Body of pancreas (tissue), 4 donors: ENCODE data around the gene QKI. TPM values are rescaled to one million over a fixed set of nuclear protein-coding genes. Genes with fewer than 3 reads are reported as not detected.

Experiments used
- ATAC-seq: fragments of 150-250 bp; one replicate; pipeline ENCODE4 v1.9.1; 2016
- DNase-seq, 4 donors: peaks; one replicate each; pipeline ENCODE4 v3.0.0-alpha.2; 2019
- H3K27ac ChIP-seq, 4 donors: fragments of 200-600 bp; sonication (generic); 1 replicate in 3 of 4; 2 replicates in 1 of 4; pipeline versions ENCODE4 v1.5.1 to v1.6.1; 2016 to 2019; ENCODE audit warnings: mild to moderate bottlenecking in 1 of 4, mixed read lengths in 1 of 4, moderate library complexity in 1 of 4
- H3K27me3 ChIP-seq, 2 donors: fragments of 200-600 bp; sonication (generic); one replicate each; pipeline ENCODE4 v1.6.0; 2016; ENCODE audit warnings: mild to moderate bottlenecking in 1 of 2
- H3K36me3 ChIP-seq, 2 donors: fragments of 200-600 bp; sonication (generic); replicated peaks in 1 of 2; 2 replicates each; pipeline ENCODE4 v1.5.1; 2016; ENCODE audit warnings: low read depth in 2 of 2; ENCODE audit not compliant: insufficient read depth in 1 of 2
- H3K4me1 ChIP-seq: fragments of 200-600 bp; sonication (generic); one replicate; pipeline ENCODE4 v1.6.0; 2016
- H3K4me3 ChIP-seq, 2 donors: fragments of 200-600 bp; sonication (generic); 1 replicate in 1 of 2; 2 replicates in 1 of 2; pipeline ENCODE4 v1.5.1; 2016 to 2019
- H3K9me3 ChIP-seq, 3 donors: fragments of 200-600 bp; sonication (generic); 1 replicate in 2 of 3; 2 replicates in 1 of 3; pipeline ENCODE4 v1.5.1; 2016
- POLR2A ChIP-seq, 3 donors: fragments of 450-650 bp; IDR thresholded peaks; one replicate each; pipeline ENCODE4 v1.6.1; 2016; ENCODE audit warnings: antibody characterized with exemption in 3 of 3, mild to moderate bottlenecking in 2 of 3
- WGBS, 2 donors: methylation state at CpG; one replicate each; pipeline ENCODE4 v1.1.5; 2017; 5-methylcytosine and 5-hydroxymethylcytosine counted together
- intact Hi-C: fragments of 100-400 bp; cut with DNase I; formaldehyde crosslinking; loops from one replicate; pipeline ENCODE4 v1.15.1; 2023
- total RNA-seq, 2 donors: library from RNA; depleted of rRNA; stranded (reverse); fragments of >200 nt; gene quantifications; one replicate each; pipeline ENCODE4 v1.1.0, GENCODE V29; 2016
- TF ChIP-seq, protein P1 (sequence below), 7 experiments: fragments of 450-650 bp in 4 of 7; fragments of 200-600 bp in 3 of 7; sonication (generic) in 3 of 7; IDR thresholded peaks; one replicate each; pipeline ENCODE4 v1.5.1; 2016 to 2019; ENCODE audit warnings: antibody characterized with exemption in 7 of 7

QKI gene
- total RNA-seq, 2 donors from 2014 or later: 60.4 to 61.3 TPM

DNA sequence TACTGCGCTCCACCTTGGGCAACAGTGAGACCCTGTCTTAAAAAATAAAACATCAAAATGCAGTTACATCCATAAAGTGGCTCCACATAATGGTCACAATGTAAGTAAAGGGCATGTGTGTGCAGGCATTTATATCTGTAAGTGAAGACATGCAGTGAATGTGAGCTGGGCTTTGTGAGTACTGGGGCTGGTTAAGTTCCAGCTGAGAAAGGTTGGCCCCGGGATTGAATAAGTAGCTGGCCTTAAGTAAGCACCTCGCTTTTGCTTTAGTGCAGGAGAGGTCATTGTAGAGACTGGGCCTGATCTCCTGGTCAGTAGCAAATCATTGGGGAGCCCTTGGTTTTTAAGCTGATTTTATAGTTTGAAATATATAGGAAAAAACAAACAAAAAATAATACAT, 8.0 kb downstream of the QKI start:
- ATAC-seq (no peak), DNase-seq (no peak)
- H3K4me1 ChIP-seq: peaks cover 67% of the 10 kb centered on the region
- H3K9me3 ChIP-seq: no peaks in the 10 kb centered on the region
- no peaks in the 10 kb centered on the region for H3K36me3 ChIP-seq
- no peak overlapping the region for H3K4me3 ChIP-seq
- intact Hi-C loops: no loop called here
- peak overlapping the region in 1 of 4 donors; percentile 4 for H3K27ac ChIP-seq
- no peaks in the 10 kb centered on the region for H3K27me3 ChIP-seq
- 81 to 85% methylated on average over 3 of the region's 3 CpGs for WGBS, 2 donors
- TF ChIP-seq POLR2A (IDR thresholded peaks at IDR 0.05): no peak

DNA sequence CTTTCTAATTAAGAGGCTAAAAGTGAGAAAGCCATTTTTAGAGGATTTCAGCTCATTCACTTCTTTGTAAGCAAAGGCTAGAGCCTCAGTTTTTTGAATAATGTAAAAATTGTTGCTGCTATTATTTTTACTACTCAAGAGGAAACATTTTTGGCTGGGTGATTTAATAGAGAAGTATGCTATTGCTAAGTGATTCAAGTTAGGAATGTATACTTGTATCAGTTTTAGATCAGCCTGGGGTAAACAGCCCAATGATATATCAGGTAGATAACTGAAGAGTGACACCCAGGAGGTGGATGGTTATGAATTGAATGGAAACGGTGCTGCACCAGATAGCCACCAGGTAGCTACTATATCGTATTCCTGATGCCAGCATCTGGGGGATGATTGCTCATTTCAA, 9.2 kb downstream of the QKI start:
- no peak overlapping the region for H3K27ac ChIP-seq
- peaks cover 71% of the 10 kb centered on the region for H3K4me1 ChIP-seq
- no peak overlapping the region for H3K4me3 ChIP-seq
- WGBS, 2 donors: 60 to 69% methylated on average over 2 of the region's 2 CpGs
- no peaks in the 10 kb centered on the region for H3K27me3 ChIP-seq
- intact Hi-C loops: no loop called here
- H3K36me3 ChIP-seq: no peaks in the 10 kb centered on the region
- ATAC-seq (no peak), DNase-seq (no peak)
- no peak for TF ChIP-seq POLR2A (IDR thresholded peaks at IDR 0.05)
- TF ChIP-seq, protein P1, sequence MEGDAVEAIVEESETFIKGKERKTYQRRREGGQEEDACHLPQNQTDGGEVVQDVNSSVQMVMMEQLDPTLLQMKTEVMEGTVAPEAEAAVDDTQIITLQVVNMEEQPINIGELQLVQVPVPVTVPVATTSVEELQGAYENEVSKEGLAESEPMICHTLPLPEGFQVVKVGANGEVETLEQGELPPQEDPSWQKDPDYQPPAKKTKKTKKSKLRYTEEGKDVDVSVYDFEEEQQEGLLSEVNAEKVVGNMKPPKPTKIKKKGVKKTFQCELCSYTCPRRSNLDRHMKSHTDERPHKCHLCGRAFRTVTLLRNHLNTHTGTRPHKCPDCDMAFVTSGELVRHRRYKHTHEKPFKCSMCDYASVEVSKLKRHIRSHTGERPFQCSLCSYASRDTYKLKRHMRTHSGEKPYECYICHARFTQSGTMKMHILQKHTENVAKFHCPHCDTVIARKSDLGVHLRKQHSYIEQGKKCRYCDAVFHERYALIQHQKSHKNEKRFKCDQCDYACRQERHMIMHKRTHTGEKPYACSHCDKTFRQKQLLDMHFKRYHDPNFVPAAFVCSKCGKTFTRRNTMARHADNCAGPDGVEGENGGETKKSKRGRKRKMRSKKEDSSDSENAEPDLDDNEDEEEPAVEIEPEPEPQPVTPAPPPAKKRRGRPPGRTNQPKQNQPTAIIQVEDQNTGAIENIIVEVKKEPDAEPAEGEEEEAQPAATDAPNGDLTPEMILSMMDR (IDR thresholded peaks at IDR 0.05): no peak
- no peaks in the 10 kb centered on the region for H3K9me3 ChIP-seq

DNA sequence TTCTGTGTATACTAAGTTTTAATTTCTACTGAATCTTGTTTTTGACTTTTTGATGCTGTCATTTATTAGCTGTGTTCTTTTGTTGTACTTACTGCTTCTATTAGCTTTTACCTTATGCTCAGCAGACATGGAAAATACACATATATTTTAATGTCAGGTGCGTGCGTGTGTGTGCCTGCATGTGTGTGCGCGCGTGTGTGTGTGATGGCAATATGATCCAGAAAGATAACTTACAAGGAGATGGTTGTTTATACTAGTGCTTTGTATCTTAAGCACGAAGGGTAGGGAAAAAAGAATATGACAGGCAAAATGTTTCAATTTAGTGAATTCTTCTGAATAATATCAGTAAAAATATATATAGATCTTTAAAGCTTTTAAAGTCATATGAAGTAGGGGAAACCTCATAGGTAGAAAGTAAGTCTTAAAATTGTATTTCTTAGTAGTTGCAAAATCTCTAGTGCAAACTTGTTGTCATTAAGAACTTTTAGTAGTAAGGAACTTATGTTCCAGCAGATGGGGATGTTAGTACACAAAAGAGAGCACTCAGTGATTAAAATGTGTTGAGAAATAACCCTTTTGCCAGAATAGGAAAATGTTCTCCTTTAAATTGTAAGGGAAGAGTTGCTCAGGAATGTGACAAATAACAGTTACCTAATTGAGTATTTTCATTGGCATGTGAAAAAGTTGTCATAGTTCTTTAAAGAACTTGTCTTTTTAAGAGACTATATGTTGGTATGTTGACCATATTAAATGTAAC, 13.2 kb downstream of the QKI start:
- no peak for DNase-seq
- Histone ChIP-seq H3K9me3 (no peaks in the 10 kb centered on the region), H3K27me3 (no peaks in the 10 kb centered on the region), H3K36me3 (no peaks in the 10 kb centered on the region), H3K4me3 (no peak overlapping the region), H3K27ac (no peak overlapping the region), H3K4me1 (peaks cover 54% of the 10 kb centered on the region)
- no peak for TF ChIP-seq POLR2A (IDR thresholded peaks at IDR 0.05)
- TF ChIP-seq, protein P1 (IDR thresholded peaks at IDR 0.05): peak in 6 of 7 experiments; percentile 11 to 60 (median 54)
- 55 to 56% methylated on average over 6 of the region's 6 CpGs for WGBS, 2 donors
- intact Hi-C loops: no loop called here
- peak; percentile 55 for ATAC-seq

DNA sequence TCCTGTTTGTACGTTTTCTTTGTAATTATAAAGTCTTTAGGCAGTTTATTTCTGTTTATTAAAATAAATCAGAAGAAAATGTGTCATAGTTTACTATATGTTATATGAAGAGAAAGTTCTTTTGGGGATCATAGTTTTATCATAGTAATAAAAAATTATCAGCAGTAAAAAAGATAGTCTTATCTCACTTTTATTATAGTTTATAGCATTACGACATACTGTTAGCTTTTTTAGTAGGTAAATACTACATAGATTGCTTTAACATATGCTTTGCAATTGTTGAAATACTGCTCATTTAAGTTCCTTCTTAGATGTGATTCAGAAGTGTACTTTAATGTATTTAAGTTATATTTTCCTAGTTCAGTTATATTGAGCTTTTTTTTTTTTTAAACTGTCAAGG, 13.9 kb downstream of the QKI start:
- H3K4me1 ChIP-seq: peaks cover 48% of the 10 kb centered on the region
- WGBS, 2 donors: 33 to 45% methylated on average over 2 of the region's 2 CpGs
- H3K9me3 ChIP-seq: no peaks in the 10 kb centered on the region
- no peak overlapping the region for H3K4me3 ChIP-seq
- DNase-seq (no peak), ATAC-seq (no peak)
- no peak for TF ChIP-seq POLR2A (IDR thresholded peaks at IDR 0.05)
- TF ChIP-seq, protein P1 (IDR thresholded peaks at IDR 0.05): no peak
- intact Hi-C loops: no loop called here
- H3K27ac ChIP-seq: no peak overlapping the region
- H3K27me3 ChIP-seq: no peaks in the 10 kb centered on the region
- no peaks in the 10 kb centered on the region for H3K36me3 ChIP-seq

DNA sequence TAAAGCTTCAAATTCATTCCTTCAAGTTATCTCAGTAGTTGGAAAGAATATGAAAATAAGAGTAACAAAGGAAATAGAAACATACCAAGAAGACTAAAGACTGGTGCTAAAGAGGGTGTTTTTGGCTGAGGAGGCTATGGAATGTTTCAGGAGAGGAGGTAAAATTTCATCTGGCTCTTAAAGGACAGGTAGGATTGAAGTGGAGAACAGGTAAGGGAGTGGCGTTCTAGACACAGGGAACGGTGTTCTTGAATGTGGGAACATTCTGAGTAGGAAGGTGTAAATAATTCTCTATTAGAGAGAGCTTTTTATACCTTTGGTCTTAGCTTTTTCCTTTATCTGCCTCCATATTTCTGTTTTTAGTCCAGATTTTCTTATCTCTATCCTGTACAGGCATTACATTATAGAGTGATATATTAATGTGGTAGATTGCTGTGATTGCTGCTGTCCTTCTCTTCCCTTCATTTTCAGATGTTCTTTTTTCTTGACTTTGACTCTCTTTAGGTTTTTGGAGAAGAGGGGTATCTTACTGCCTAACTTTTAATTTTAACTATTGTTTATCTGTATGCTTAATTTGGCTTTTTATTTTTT, 15.4 kb downstream of the QKI start:
- WGBS, 2 donors: 93 to 96% methylated on average over 2 of the region's 2 CpGs
- Histone ChIP-seq H3K27me3 (no peaks in the 10 kb centered on the region), H3K4me1 (peaks cover 38% of the 10 kb centered on the region), H3K36me3 (no peaks in the 10 kb centered on the region), H3K4me3 (no peak overlapping the region), H3K9me3 (no peaks in the 10 kb centered on the region), H3K27ac (no peak overlapping the region)
- DNase-seq: no peak
- TF ChIP-seq, protein P1 (IDR thresholded peaks at IDR 0.05): no peak
- TF ChIP-seq POLR2A (IDR thresholded peaks at IDR 0.05): no peak
- intact Hi-C loops: no loop called here
- ATAC-seq: no peak
